ENCODE results near the gene PIRT.

Gene PIRT

GRCh38 chr17:10798332-10798749, 39.5 kb downstream of the PIRT start:
- no peak overlapping the region for H3K9ac ChIP-seq (ENCODE audit: low read length)
- H3K4me1 ChIP-seq (ENCODE audit: control insufficient read depth, insufficient read depth, low read length), result no peaks in the 10 kb centered on the region
- no peak overlapping the region for H3K4me3 ChIP-seq (ENCODE audit: low read length)
- no peak overlapping the region for H3K27ac ChIP-seq (ENCODE audit: low read depth, low read length)
- no peaks in the 10 kb centered on the region for H3K27me3 ChIP-seq (ENCODE audit: control insufficient read depth, insufficient read depth, low read length)
- peaks cover 5% of the 10 kb centered on the region for H3K36me3 ChIP-seq (ENCODE audit: control insufficient read depth, insufficient read depth, low read length)

DNA sequence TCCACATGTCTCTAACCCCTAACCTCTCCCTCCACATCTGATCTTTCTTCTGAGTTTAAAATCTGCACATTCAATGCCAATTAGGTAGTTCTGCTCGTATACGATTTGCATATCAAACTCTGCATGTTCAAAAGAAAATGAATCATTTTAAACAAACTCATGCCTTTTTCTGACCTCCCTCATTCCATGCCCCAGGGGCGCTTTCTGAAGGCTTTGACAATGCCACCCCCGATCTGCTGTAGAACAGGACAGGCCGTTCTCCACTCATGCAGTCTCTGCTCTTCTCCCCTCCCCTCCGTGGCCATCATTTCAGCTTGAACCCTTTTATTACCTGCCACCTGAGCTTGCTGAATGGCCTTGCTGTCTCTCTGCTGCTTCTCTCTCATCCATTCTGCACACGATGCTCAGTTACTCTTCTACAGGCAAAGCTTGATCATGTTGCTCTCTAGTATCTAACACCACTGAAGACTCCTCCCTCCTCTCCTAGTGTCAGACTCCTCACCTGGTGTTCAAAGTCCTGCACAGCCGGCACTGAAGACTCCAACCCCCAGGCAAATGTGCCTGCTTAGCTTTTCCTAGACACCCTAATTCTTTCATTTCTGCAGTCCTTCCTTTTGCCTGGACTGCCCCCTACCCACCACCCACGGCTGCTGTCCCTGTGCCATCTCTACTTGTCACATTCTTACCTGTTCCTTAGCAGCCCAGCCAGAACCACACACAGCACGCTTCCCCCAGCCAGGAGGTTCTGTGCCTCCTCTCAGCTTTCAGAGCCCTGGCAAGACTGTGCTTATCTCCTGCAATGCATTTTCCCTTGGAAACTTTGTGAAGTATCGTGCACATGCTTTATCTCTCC, 40.2 kb downstream of the PIRT start:
- Histone ChIP-seq H3K36me3 (ENCODE audit: control insufficient read depth, insufficient read depth, low read length) (peaks cover 5% of the 10 kb centered on the region), H3K4me3 (ENCODE audit: low read length) (peak overlapping the region; percentile 33), H3K27ac (ENCODE audit: low read depth, low read length) (no peak overlapping the region), H3K9ac (ENCODE audit: low read length) (no peak overlapping the region), H3K4me1 (ENCODE audit: control insufficient read depth, insufficient read depth, low read length) (no peaks in the 10 kb centered on the region), H3K27me3 (ENCODE audit: control insufficient read depth, insufficient read depth, low read length) (no peaks in the 10 kb centered on the region)

DNA sequence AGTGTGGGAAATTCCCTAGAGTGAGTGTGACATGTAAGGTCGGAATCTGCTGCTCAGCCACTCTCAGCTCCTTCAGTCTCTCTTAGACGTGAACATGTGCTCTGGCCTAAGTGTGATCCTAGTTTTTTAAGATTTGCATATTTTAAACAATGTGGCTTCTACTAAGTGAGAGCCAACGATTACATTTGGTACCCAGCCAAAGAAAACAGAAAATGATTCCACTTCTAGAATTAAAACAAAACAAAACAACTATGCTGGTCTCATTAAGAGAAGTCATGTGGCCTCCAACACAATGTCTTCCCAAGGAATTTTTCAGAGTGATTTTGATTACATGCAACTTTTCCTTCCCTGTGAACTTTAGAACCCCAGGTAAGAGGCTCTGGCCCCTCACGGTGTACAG, 44.1 kb downstream of the PIRT start:
- Histone ChIP-seq H3K4me1 (ENCODE audit: control insufficient read depth, insufficient read depth, low read length) (no peaks in the 10 kb centered on the region), H3K4me3 (ENCODE audit: low read length) (no peak overlapping the region), H3K27ac (ENCODE audit: low read depth, low read length) (no peak overlapping the region), H3K9ac (ENCODE audit: low read length) (no peak overlapping the region), H3K27me3 (ENCODE audit: control insufficient read depth, insufficient read depth, low read length) (no peaks in the 10 kb centered on the region), H3K36me3 (ENCODE audit: control insufficient read depth, insufficient read depth, low read length) (peaks cover 5% of the 10 kb centered on the region)

DNA sequence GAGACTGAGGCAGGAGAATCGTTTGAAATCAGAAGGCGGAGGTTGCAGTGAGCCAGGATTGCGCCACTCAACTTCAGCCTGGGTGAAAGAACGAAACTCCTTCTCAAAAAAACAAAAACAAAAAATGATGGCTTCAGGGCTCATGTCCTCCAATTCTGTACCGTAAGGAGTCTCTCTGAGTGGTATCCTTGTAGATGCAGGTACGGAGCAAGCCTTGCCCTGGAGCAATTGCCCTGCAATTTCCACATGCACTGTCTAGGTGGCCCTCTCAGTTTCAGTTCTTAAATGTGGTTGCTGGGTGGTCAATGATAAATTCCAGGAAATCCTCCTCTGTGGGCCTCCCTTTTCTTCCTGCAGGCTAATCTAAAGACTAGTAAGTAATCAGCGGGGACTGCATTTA, 44.6 kb downstream of the PIRT start:
- Histone ChIP-seq H3K9ac (ENCODE audit: low read length) (no peak overlapping the region), H3K4me1 (ENCODE audit: control insufficient read depth, insufficient read depth, low read length) (no peaks in the 10 kb centered on the region), H3K27ac (ENCODE audit: low read depth, low read length) (no peak overlapping the region), H3K4me3 (ENCODE audit: low read length) (no peak overlapping the region), H3K27me3 (ENCODE audit: control insufficient read depth, insufficient read depth, low read length) (no peaks in the 10 kb centered on the region), H3K36me3 (ENCODE audit: control insufficient read depth, insufficient read depth, low read length) (peaks cover 5% of the 10 kb centered on the region)

- H3K27me3 ChIP-seq (ENCODE audit: control insufficient read depth, insufficient read depth, low read length), result no peaks in the 10 kb centered on the region
- H3K9ac ChIP-seq (ENCODE audit: low read length), result no peak overlapping the region
- H3K4me1 ChIP-seq (ENCODE audit: control insufficient read depth, insufficient read depth, low read length), result no peaks in the 10 kb centered on the region
- H3K4me3 ChIP-seq (ENCODE audit: low read length), result no peak overlapping the region
- peaks cover 5% of the 10 kb centered on the region for H3K36me3 ChIP-seq (ENCODE audit: control insufficient read depth, insufficient read depth, low read length)
- no peak overlapping the region for H3K27ac ChIP-seq (ENCODE audit: low read depth, low read length)
These were observed 45.7 kb downstream of the PIRT start for GRCh38 chr17:10792151-10792550.

GRCh38 chr17:10790491-10791401, 47.1 kb downstream of the PIRT start:
- H3K4me1 ChIP-seq (ENCODE audit: control insufficient read depth, insufficient read depth, low read length), result no peaks in the 10 kb centered on the region
- no peak overlapping the region for H3K9ac ChIP-seq (ENCODE audit: low read length)
- H3K27ac ChIP-seq (ENCODE audit: low read depth, low read length), result no peak overlapping the region
- no peaks in the 10 kb centered on the region for H3K27me3 ChIP-seq (ENCODE audit: control insufficient read depth, insufficient read depth, low read length)
- H3K36me3 ChIP-seq (ENCODE audit: control insufficient read depth, insufficient read depth, low read length), result no peaks in the 10 kb centered on the region
- H3K4me3 ChIP-seq (ENCODE audit: low read length), result no peak overlapping the region

DNA sequence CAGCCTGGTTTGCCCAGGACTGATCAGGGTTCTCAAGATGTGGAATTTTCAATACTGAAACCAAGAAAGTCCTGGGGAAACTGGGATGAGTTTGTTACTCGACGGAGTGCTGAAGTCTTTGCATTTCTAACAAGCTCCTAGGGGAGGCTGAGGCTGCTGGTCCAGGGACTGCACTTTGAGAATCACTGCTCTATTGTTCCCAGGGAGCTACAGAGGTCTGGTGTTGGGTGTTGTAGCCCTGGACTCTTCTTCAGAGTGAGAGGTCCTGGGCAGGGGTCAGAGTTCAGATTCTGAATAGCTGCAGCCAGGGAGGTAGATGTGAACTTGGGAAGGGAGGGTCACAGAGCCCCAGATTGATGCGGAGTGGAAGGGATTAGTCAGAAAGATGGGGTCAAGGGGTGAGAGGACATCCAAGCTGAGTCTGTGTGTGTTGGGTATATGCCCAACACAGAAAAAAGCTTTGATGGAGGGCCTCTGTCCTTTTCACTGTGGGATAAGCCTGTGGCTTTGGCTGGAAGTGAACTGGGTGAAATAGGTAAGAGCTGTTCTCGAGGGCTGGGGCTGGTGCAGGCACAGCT, 48.1 kb downstream of the PIRT start:
- Histone ChIP-seq H3K27me3 (ENCODE audit: control insufficient read depth, insufficient read depth, low read length) (no peaks in the 10 kb centered on the region), H3K4me3 (ENCODE audit: low read length) (no peak overlapping the region), H3K27ac (ENCODE audit: low read depth, low read length) (no peak overlapping the region), H3K9ac (ENCODE audit: low read length) (no peak overlapping the region), H3K36me3 (ENCODE audit: control insufficient read depth, insufficient read depth, low read length) (no peaks in the 10 kb centered on the region), H3K4me1 (ENCODE audit: control insufficient read depth, insufficient read depth, low read length) (no peaks in the 10 kb centered on the region)

- H3K36me3 ChIP-seq (ENCODE audit: control insufficient read depth, insufficient read depth, low read length), result no peaks in the 10 kb centered on the region
- no peaks in the 10 kb centered on the region for H3K4me1 ChIP-seq (ENCODE audit: control insufficient read depth, insufficient read depth, low read length)
- no peak overlapping the region for H3K4me3 ChIP-seq (ENCODE audit: low read length)
- no peak overlapping the region for H3K9ac ChIP-seq (ENCODE audit: low read length)
- no peak overlapping the region for H3K27ac ChIP-seq (ENCODE audit: low read depth, low read length)
- H3K27me3 ChIP-seq (ENCODE audit: control insufficient read depth, insufficient read depth, low read length), result no peaks in the 10 kb centered on the region
These were observed 50.4 kb downstream of the PIRT start for GRCh38 chr17:10787306-10788045.

GRCh38 chr17:10785295-10785694, 52.6 kb downstream of the PIRT start:
- H3K27me3 ChIP-seq (ENCODE audit: control insufficient read depth, insufficient read depth, low read length), result no peaks in the 10 kb centered on the region
- H3K36me3 ChIP-seq (ENCODE audit: control insufficient read depth, insufficient read depth, low read length), result no peaks in the 10 kb centered on the region
- H3K4me3 ChIP-seq (ENCODE audit: low read length), result no peak overlapping the region
- H3K9ac ChIP-seq (ENCODE audit: low read length), result no peak overlapping the region
- no peaks in the 10 kb centered on the region for H3K4me1 ChIP-seq (ENCODE audit: control insufficient read depth, insufficient read depth, low read length)
- no peak overlapping the region for H3K27ac ChIP-seq (ENCODE audit: low read depth, low read length)

DNA sequence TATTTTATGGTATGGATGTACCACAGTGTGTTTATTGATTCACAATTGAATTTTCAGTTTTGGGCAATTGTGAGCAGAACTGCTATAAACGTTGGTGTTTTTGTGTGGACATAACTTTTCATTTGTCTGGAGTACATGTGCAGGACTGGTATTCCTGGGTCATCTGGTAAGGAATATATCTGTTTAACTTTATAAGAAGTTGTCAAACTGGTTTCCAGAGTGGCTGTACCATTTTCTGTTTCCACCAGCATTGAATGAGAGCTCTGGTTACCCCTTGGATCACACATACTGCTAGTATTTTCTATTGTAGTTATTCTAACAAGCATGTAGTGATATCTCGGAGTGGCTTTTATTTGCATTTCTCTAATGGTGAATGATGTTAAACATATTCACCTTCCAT, 58.3 kb downstream of the PIRT start:
- Histone ChIP-seq H3K4me3 (ENCODE audit: low read length) (no peak overlapping the region), H3K27me3 (ENCODE audit: control insufficient read depth, insufficient read depth, low read length) (no peaks in the 10 kb centered on the region), H3K36me3 (ENCODE audit: control insufficient read depth, insufficient read depth, low read length) (no peaks in the 10 kb centered on the region), H3K27ac (ENCODE audit: low read depth, low read length) (no peak overlapping the region), H3K4me1 (ENCODE audit: control insufficient read depth, insufficient read depth, low read length) (no peaks in the 10 kb centered on the region), H3K9ac (ENCODE audit: low read length) (no peak overlapping the region)

GRCh38 chr17:10777890-10778289, 60.0 kb downstream of the PIRT start:
- no peak overlapping the region for H3K4me3 ChIP-seq (ENCODE audit: low read length)
- H3K36me3 ChIP-seq (ENCODE audit: control insufficient read depth, insufficient read depth, low read length), result no peaks in the 10 kb centered on the region
- H3K4me1 ChIP-seq (ENCODE audit: control insufficient read depth, insufficient read depth, low read length), result no peaks in the 10 kb centered on the region
- H3K27ac ChIP-seq (ENCODE audit: low read depth, low read length), result no peak overlapping the region
- no peaks in the 10 kb centered on the region for H3K27me3 ChIP-seq (ENCODE audit: control insufficient read depth, insufficient read depth, low read length)
- H3K9ac ChIP-seq (ENCODE audit: low read length), result no peak overlapping the region

Data from rectal smooth muscle tissue (tissue), 1 donor.